ENCODE results near the gene RPL18. TPM values are rescaled to one million over a fixed set of nuclear protein-coding genes. Genes with fewer than 3 reads are reported as not detected.

RPL18 gene
- total and polyA plus RNA-seq, 9 of the 15 experiments (the other 6 are each of a cell fraction or from before 2014, with no cell fraction given) = 312 to 2,635 (median 1,653) TPM

- Histone ChIP-seq H4K20me1 (replicated peaks; ENCODE audit: control insufficient read depth, insufficient read depth, low read length) (no peaks in the 10 kb centered on the region), H3K9me3 (replicated peaks; ENCODE audit: control insufficient read depth, insufficient read depth, low read depth, low read length) (no peaks in the 10 kb centered on the region), H3K4me1 (replicated peaks in 1 of 2; ENCODE audit: control insufficient read depth in 2 of 2, insufficient read depth in 2 of 2, low read length in 2 of 2) (peaks cover 16 to 20% of the 10 kb centered on the region in 2 experiments; a peak in 4 of 5 replicates), H3K9me1 (ENCODE audit: control insufficient read depth, insufficient read depth, low read length) (no peaks in the 10 kb centered on the region), H3K36me3 (ENCODE audit: control insufficient read depth, insufficient read depth, low read length) (no peaks in the 10 kb centered on the region), H3K27me3 (ENCODE audit: control insufficient read depth in 2 of 2, insufficient read depth in 2 of 2, low read length in 2 of 2) (no peaks in the 10 kb centered on the region), H3K79me2 (ENCODE audit: control insufficient read depth, insufficient read depth, low read length) (no peaks in the 10 kb centered on the region), H2AFZ (ENCODE audit: low read depth, low read length) (no peak overlapping the region), H3K27ac (ENCODE audit: extremely low read depth, low read depth, low read length) (no peak overlapping the region), H3K4me3 (no peak overlapping the region), H3K9ac (ENCODE audit: insufficient read depth in 1 of 2, low read depth in 2 of 2, low read length in 2 of 2) (no peak overlapping the region; a peak in 1 of 4 replicates), H3K4me2 (ENCODE audit: insufficient read depth, low read length) (no peak overlapping the region)
- CTCF ChIA-PET (ENCODE audit: low intra/inter-chr PET ratio) = no interaction called here
- no peak for ATAC-seq
- intact Hi-C loops (cut with micrococcal nuclease) = no loop called here
- no peak for FAIRE-seq
- no TSS peak for BruUV-seq (replicated peaks)
- in situ Hi-C loops (cut with MboI) = no loop called here
- POLR2A ChIA-PET = no interaction called here
- 41% methylated on average over 11 of the region's 11 CpGs for WGBS (ENCODE audit: insufficient coverage, low coverage, missing lambda C conversion rate)
- no peak for DNase-seq (ENCODE audit: extremely low read depth in 1 of 4, low spot score in 3 of 4)
- TF ChIP-seq HCFC1 (IDR thresholded peaks at IDR 0.05; ENCODE audit: low read depth, low read length) = no peak
- no peak for TF ChIP-seq ZNF124 (CRISPR knock-in tag; IDR thresholded peaks at IDR 0.05)
- no peak for TF ChIP-seq TEAD4 (IDR thresholded peaks at IDR 0.05; ENCODE audit: low read length)
- no peak for TF ChIP-seq TEAD4 (CRISPR knock-in tag; IDR thresholded peaks at IDR 0.05; ENCODE audit: borderline replicate concordance)
- TF ChIP-seq GABPB2 (CRISPR knock-in tag; conservative IDR thresholded peaks at IDR 0.05) = no peak
- peak in 1 of 2 experiments; percentile 78; a peak in 1 of 4 replicates for TF ChIP-seq HDAC1 (IDR thresholded peaks at IDR 0.05)
- no peak for TF ChIP-seq PTRF (tag; IDR thresholded peaks at IDR 0.05)
- no peak for TF ChIP-seq NKRF (IDR thresholded peaks at IDR 0.05; ENCODE audit: borderline replicate concordance)
- no peak for TF ChIP-seq ZNF253 (CRISPR knock-in tag; conservative IDR thresholded peaks at IDR 0.05)
- no peak for TF ChIP-seq MTF1 (CRISPR knock-in tag; IDR thresholded peaks at IDR 0.05; ENCODE audit: borderline replicate concordance)
- TF ChIP-seq PHB (CRISPR knock-in tag; IDR thresholded peaks at IDR 0.05) = no peak
- no peak for TF ChIP-seq CXXC5 (CRISPR knock-in tag; IDR thresholded peaks at IDR 0.05)
- TF ChIP-seq CBFB (CRISPR knock-in tag; IDR thresholded peaks at IDR 0.05) = no peak
- peak; percentile 64; the same call in 1 of the 2 replicates for TF ChIP-seq HDAC2 (IDR thresholded peaks at IDR 0.05)
- TF ChIP-seq KDM1A (IDR thresholded peaks at IDR 0.05) = peak; percentile 92 to 93
- no peak for TF ChIP-seq ZNF76 (CRISPR knock-in tag; IDR thresholded peaks at IDR 0.05; ENCODE audit: borderline replicate concordance)
- TF ChIP-seq, protein P1, sequence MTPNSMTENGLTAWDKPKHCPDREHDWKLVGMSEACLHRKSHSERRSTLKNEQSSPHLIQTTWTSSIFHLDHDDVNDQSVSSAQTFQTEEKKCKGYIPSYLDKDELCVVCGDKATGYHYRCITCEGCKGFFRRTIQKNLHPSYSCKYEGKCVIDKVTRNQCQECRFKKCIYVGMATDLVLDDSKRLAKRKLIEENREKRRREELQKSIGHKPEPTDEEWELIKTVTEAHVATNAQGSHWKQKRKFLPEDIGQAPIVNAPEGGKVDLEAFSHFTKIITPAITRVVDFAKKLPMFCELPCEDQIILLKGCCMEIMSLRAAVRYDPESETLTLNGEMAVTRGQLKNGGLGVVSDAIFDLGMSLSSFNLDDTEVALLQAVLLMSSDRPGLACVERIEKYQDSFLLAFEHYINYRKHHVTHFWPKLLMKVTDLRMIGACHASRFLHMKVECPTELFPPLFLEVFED (CRISPR knock-in tag; conservative IDR thresholded peaks at IDR 0.05) = no peak
- no peak for TF ChIP-seq CREB3 (tag; conservative IDR thresholded peaks at IDR 0.05; ENCODE audit: low read depth)
- TF ChIP-seq RCOR1 (IDR thresholded peaks at IDR 0.05; ENCODE audit: borderline replicate concordance in 1 of 2, low read depth in 2 of 2, low read length in 2 of 2) = peak in 1 of 2 experiments; percentile 93; a peak in 3 of 4 replicates
- no peak for TF ChIP-seq KDM5B (IDR thresholded peaks at IDR 0.05; ENCODE audit: insufficient replicate concordance, low read depth, low read length)
Observed at GRCh38 chr19:48569814-48570213, 49.2 kb downstream of the RPL18 start.

All from K562 (cell line).